ENCODE data around the gene PEX11B. TPM values are rescaled to one million over a fixed set of nuclear protein-coding genes. Genes with fewer than 3 reads are reported as not detected.

The PEX11B gene
- total and polyA plus RNA-seq, 9 donors, result 18.2 to 44.4 (median 26.9) TPM

GRCh38 chr1:145956361-145956760 lies 37.8 kb upstream of the PEX11B start:
- TF ChIP-seq POLR2A (IDR thresholded peaks at IDR 0.05) (no peak), CTCF (IDR thresholded peaks at IDR 0.05) (no peak), EP300 (IDR thresholded peaks at IDR 0.05) (no peak)
- DNase-seq, result no peak
- Histone ChIP-seq H3K4me1 (ENCODE audit: insufficient read depth) (peaks cover 7% of the 10 kb centered on the region), H3K27me3 (no peaks in the 10 kb centered on the region), H3K4me3 (peak overlapping the region; percentile 86), H3K36me3 (no peaks in the 10 kb centered on the region), H3K27ac (peak overlapping the region; percentile 83 to 98), H3K9me3 (no peaks in the 10 kb centered on the region)
- intact Hi-C loops (cut with DNase I), result no loop called here

GRCh38 chr1:145955436-145955835 lies 36.9 kb upstream of the PEX11B start:
- WGBS, 3 donors, result 3 to 8% (median 3%) methylated on average over 2 of the region's 2 CpGs
- Histone ChIP-seq H3K27me3 (no peaks in the 10 kb centered on the region), H3K36me3 (no peaks in the 10 kb centered on the region), H3K4me3 (no peak overlapping the region), H3K27ac (no peak overlapping the region), H3K4me1 (ENCODE audit: insufficient read depth) (peaks cover 8% of the 10 kb centered on the region), H3K9me3 (no peaks in the 10 kb centered on the region)
- intact Hi-C loops (cut with DNase I), result no loop called here
- TF ChIP-seq POLR2A (IDR thresholded peaks at IDR 0.05) (no peak), CTCF (IDR thresholded peaks at IDR 0.05) (no peak), EP300 (IDR thresholded peaks at IDR 0.05) (no peak)
- no peak for DNase-seq

GRCh38 chr1:145953861-145954260 lies 35.3 kb upstream of the PEX11B start:
- Histone ChIP-seq H3K9me3 (no peaks in the 10 kb centered on the region), H3K4me3 (no peak overlapping the region), H3K27ac (no peak overlapping the region), H3K27me3 (no peaks in the 10 kb centered on the region), H3K36me3 (no peaks in the 10 kb centered on the region), H3K4me1 (ENCODE audit: insufficient read depth) (peaks cover 10% of the 10 kb centered on the region)
- WGBS, 3 donors, result 76 to 89% (median 84%) methylated on average over 6 of the region's 6 CpGs
- intact Hi-C loops (cut with DNase I), result no loop called here
- TF ChIP-seq EP300 (IDR thresholded peaks at IDR 0.05), result no peak
- TF ChIP-seq POLR2A (IDR thresholded peaks at IDR 0.05), result no peak
- TF ChIP-seq CTCF (IDR thresholded peaks at IDR 0.05), result no peak
- no peak for DNase-seq

- H3K36me3 ChIP-seq, result no peaks in the 10 kb centered on the region
- H3K9me3 ChIP-seq, result no peaks in the 10 kb centered on the region
- 98 to 99% (median 98%) methylated on average over 3 of the region's 3 CpGs for WGBS, 3 donors
- peaks cover 10% of the 10 kb centered on the region for H3K4me1 ChIP-seq (ENCODE audit: insufficient read depth)
- H3K4me3 ChIP-seq, result no peak overlapping the region
- no peak for TF ChIP-seq EP300 (IDR thresholded peaks at IDR 0.05)
- TF ChIP-seq POLR2A (IDR thresholded peaks at IDR 0.05), result no peak
- TF ChIP-seq CTCF (IDR thresholded peaks at IDR 0.05), result no peak
- H3K27ac ChIP-seq, result no peak overlapping the region
- H3K27me3 ChIP-seq, result no peaks in the 10 kb centered on the region
- intact Hi-C loops (cut with DNase I), result no loop called here
- DNase-seq, result no peak
Measured at GRCh38 chr1:145952903-145953302, 34.4 kb upstream of the PEX11B start.

GRCh38 chr1:145951526-145951925 lies 33.0 kb upstream of the PEX11B start:
- 87 to 96% (median 89%) methylated on average over 1 of the region's 1 CpG for WGBS, 3 donors
- no peak for TF ChIP-seq EP300 (IDR thresholded peaks at IDR 0.05)
- no peak for TF ChIP-seq POLR2A (IDR thresholded peaks at IDR 0.05)
- TF ChIP-seq CTCF (IDR thresholded peaks at IDR 0.05), result no peak
- intact Hi-C loops (cut with DNase I), result no loop called here
- no peaks in the 10 kb centered on the region for H3K9me3 ChIP-seq
- peaks cover 10% of the 10 kb centered on the region for H3K4me1 ChIP-seq (ENCODE audit: insufficient read depth)
- H3K27ac ChIP-seq, result no peak overlapping the region
- DNase-seq, result no peak
- H3K27me3 ChIP-seq, result no peaks in the 10 kb centered on the region
- H3K4me3 ChIP-seq, result no peak overlapping the region
- no peaks in the 10 kb centered on the region for H3K36me3 ChIP-seq
